IMR-90 (cell line): ENCODE data around the gene PSD2.

ENCODE experiments used
- BHLHE40 ChIP-seq: fragments of 150-350 bp; IDR thresholded peaks from 2 replicates; pipeline ENCODE4 v1.6.1; 2016; ENCODE audit warnings: mild to moderate bottlenecking, low read depth, low read length
- CTCF ChIP-seq: conservative IDR thresholded peaks from 2 replicates; pipeline ENCODE4 v1.5.1; 2012; ENCODE audit warnings: mild to moderate bottlenecking, low read depth, low read length, improper control_type of control experiment
- FOS ChIP-seq: fragments of 150-350 bp; IDR thresholded peaks from 2 replicates; pipeline ENCODE4 v1.6.1; 2016; ENCODE audit warnings: low read depth, low read length
- MAFK ChIP-seq: IDR thresholded peaks from 2 replicates; pipeline ENCODE4 v1.6.1; 2012; ENCODE audit warnings: low read depth, low read length, improper control_type of control experiment
- POLR2A ChIP-seq: IDR thresholded peaks from 2 replicates; pipeline ENCODE4 v1.6.1; 2012; ENCODE audit warnings: mild to moderate bottlenecking, low read depth, low read length
- RAD21 ChIP-seq: IDR thresholded peaks from 2 replicates; pipeline ENCODE4 v1.6.1; 2012; ENCODE audit warnings: low read length, improper control_type of control experiment

DNA sequence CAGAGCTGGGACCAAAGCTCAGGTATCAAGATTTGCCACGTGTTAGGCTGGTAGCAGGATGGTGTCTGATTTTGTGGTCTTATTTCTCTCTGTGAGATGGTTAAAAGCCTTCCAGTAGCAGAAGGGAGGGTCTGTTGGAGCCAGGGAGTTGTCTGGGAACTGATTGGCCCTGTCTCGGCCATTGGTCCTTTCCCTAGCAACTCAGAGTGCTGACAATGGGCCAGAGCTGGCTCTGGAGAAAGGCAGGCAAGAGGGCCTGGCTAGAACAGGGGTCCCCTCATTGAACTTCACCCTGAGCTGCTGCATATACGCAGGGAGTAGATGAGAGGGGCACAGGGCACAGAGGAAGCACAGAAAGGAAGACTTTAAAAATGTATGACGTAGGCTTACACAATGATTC is 92.8 kb downstream of the PSD2 start:
- TF ChIP-seq POLR2A (no peak), CTCF (no peak), BHLHE40 (no peak), FOS (no peak), MAFK (no peak), RAD21 (no peak)
